Head of caudate nucleus (tissue), 42 donors: ENCODE results near the gene RGMA.
"Not testable (repeated sequence)": the region's sequence is repeated elsewhere in the genome, so short reads cannot be mapped to it uniquely, and the experiment has no call there.

Experiments used
- DNase-seq, 42 donors: peaks; one replicate each; pipeline versions ENCODE4 v3.0.0 to v3.0.0-alpha.2; 2020 to 2021; ENCODE audit warnings: mixed read lengths in 7 of 42
- intact Hi-C: fragments of 100-400 bp; cut with DNase I; formaldehyde crosslinking; loops from one replicate; pipeline ENCODE4 v1.15.0; 2022

Gene RGMA

DNA sequence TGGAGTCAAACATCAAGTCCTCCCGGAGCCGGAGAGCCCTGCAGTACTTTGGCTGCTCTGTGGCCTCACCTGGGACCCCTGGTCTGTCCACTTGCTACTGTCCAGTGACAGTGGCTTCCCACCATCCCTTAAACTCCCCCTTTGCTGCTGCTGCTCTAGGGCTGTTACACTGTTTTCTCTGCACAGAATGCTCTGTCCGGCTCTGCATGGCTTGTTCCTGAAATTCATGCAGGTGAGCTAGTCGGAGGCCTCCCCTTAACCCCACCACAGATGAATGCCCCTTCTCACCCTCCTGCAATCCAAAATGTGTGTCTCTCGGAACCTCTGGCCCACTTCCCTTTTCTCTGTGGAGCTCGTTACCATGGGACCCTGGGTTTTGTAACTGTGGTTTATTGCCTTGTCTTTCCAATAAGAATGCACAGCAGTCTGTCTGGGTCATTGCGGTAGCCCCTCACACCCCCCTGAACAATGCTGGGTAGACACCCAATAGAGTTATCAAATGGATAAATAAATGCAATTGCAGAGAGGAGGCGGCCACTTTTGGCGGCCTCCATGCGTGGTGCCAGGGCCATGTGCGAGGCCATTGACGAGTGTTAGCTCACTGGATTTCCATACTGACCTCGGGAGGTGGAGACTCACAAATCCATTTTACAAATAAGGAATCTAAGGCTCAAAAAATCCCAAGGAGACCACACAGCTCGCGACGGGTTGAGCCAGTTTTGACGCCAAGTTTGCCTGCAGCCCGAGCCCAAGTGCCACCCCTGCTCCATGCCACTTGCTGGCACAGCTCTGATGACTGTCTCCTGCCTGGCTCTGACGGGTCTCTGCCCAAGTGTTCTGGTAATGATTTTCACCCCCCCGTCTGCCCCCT is 48.5 kb downstream of the RGMA start:
- peak in 5 of 42 donors; percentile 7 to 30 (median 15) for DNase-seq
- intact Hi-C loops: no loop called here

DNA sequence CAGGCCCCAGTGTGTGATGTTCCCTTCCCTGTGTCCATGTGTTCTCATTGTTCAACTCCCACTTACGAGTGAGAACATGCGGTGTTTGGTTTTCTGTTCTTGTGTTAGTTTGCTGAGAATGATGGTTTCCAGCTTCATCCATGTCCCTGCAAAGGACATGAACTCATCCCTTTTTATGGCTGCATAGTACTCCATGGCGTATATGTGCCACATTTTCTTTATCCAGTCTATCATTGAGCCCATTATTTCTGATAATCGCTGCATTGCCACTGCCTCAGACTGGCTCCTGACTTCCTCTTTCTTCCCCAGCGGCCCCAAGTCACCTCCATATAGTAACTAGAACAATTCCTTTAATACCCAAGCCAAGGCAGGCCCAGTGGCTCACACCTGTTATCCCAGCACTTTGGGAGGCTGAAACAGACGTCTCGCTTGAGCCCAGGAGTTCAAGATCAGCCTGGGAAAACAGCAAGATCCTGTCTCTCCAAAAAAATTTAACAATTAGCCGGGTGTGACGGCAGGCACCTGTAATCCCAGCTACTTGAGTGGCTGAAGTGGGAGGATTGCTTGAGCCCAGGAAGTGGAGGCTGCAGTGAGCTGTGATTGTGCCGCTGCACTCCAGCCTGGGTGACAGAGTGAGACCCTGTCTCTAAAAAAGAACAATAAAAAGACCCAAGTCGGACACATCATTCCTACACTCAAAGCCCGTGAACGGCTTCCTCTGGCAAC is 49.3 kb downstream of the RGMA start:
- peak in 2 of 42 donors; percentile 3 to 15 for DNase-seq
- intact Hi-C loops: not testable (repeated sequence)

DNA sequence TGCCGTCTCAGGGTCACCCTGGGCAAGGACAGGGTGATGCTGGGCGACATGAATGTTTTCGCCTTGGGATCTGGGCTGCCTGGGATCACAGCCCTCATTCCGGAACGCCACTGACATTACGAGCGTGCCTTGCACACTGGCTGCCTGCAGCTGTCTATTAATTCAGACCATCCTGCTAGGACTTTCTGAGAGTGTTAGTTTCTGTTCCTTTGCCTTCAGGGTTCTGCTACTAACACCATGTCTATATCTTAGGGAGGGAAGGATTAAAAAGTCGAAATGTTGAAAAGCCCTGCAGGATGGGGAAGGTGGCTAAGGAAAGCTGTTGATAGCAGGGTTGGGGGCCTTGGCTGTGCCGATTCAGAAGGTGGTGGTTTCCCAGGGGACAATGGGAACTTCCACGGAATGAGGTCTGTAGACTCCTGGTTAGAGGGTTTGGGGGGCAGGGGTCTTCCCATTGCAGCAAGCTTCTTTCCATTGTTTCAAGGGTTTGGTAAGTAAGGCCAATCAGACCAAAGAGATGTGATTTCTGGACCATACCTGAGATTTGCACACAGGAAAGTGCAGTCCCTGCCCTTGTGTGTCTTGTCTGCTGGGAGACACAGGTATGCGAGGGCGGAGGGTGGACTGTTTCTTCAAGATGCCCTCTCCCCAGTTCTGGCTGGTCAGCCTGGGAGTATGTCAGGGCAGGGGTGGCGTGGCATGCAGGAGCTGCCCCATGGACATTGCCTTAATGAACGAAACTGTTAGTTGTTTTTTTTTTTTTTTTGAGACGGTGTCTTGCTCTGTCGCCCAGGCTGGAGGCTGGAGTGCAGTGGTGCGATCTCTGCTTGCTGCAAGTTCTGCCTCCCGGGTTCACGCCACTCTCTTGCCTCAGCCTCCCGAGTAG is 50.9 kb downstream of the RGMA start:
- peak in 9 of 42 donors; percentile 3 to 31 (median 9) for DNase-seq
- intact Hi-C loops: no loop called here

DNA sequence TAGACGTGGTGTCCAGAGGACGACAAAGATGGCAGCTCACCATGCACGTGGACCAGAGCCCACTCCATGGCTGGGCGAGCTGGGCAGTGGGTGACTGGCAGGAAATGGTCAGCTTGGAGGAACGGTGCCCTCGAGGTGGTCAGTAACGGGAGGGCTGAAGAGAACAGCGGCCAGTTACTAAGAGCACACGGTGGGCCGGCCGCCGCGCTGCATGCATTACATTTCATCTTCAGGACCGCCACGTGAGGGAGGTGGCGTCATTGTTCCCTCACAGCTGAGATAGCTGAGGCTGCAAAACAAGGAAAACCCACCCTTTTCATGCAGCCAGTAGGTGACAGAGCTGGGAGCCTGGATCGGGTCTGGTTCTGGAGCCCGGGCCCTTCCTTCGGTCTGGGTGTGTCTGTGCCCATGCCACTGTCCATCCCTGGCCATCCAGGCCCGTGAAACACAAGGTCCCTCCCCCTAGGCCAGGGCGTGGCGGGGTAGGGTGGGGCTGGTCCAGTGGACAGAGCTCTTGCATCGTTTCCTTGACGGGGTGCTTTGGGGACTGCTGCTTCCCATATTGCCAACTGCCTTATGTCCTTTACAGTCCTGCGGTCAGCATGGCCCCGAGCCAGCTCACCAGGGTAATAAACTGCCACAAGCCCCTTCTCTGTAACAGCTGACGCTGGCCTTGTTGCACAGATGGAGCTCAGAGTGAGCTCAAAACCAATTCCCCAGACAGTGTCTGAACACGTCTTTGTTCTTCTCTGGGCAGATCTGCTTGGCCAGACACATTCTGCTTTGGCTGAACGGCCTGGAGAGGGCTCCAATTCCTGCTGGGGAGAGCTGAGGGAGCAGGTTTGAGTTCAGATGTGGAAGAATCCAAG is 51.8 kb downstream of the RGMA start:
- intact Hi-C loops: no loop called here
- peak in 40 of 42 donors; percentile 25 to 83 (median 63) for DNase-seq

DNA sequence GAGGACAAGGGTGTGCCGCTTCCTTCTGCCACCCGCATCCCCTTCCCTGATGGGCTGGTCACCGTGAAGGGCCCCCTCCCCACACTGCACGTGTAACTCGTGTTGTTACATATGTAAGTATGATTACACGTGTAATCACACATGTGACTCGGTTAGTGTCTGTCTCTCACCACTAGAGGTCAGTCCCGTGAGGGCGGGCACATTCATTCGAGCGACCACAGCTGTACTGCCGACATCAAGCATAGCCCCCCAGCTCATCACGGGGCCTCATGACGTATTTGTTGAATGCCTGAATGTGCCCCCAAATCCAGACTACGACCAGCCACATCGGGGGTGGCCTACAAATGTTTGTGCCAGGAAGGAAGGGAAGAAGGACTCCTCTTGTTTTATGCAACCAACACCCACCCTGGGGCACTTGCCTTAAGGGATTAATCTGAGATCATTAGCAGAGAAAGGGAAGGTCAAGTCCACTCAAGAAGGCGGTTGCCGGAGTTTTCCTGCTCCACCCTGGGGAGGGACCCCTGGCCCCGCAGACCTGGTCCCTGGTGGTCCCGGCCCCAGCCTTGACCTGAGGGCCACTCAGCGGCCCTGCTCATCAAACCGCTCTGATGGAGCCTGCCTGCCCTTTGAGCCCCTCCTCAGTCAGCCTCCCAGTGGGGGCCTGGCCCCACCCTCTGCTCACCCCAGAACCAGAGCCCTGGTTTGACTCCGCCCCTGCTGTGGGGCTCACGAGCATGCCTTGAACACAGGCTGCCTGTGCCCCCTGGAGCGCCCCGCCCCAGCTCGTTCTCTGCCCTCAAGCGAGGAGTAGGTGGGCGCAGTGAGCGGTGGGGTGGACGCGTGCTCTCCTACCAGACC is 52.8 kb downstream of the RGMA start:
- intact Hi-C loops: no loop called here
- DNase-seq: peak in 20 of 42 donors; percentile 8 to 49 (median 30)

DNA sequence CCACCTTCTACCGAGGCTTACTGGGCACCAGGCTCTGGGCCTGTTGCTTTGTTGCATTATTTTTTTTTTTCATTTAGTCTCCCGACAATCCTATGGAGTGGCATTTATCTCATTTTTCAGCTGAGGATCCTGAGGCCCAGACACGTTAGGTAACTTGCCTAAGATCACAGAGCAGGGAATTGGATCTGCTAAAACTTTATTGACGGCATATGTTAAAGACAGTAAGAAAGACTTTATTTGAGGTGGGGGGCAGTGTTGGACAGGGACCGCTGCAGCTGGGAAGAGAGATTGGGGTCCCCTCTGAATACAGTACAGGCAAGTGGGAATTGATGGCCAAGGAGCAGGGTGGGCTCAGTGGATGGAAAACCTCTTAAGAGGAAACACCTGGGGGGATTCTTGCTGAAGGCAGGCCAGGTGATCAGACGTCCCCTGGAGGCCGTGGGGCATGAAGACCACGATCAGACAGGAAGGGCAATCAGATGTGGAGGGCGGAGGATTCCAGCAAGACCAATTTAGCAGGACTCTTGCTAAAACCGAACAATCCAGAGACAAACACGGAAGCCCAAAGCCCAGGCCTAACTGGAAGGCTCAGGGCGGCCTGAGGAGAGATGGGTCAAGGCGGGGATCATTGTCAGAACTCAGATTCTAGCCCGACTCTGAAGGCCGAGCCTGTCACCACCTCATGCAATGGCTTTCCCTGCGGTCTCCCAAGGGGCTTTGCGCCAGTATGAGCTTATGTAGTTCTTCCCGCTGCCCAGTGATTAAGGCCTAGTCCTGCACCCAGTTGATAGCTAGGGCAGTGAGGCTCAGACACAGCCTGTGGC is 53.7 kb downstream of the RGMA start:
- intact Hi-C loops: no loop called here
- DNase-seq: peak in 14 of 42 donors; percentile 2 to 21 (median 6)

DNA sequence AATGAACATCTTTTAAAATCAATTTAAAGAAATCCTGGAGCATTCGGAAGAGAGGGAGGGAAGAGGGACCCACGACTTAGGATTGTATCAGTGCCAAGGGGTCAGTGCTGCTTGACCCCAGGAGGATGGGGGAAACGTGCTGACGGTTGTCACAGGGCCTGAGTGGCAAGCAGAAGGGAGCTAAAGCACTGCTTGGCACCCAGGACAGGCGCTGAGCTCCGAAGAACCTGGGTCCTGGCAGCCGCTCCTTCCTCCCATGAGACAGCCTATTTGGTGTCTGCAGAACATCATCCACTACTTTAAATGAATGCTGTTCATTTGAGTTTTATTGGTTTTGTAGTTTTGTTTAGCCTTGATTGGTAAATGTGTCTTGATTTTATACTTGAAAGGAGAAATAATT is 54.5 kb downstream of the RGMA start:
- intact Hi-C loops: no loop called here
- DNase-seq: peak in 11 of 42 donors; percentile 4 to 26 (median 9)

DNA sequence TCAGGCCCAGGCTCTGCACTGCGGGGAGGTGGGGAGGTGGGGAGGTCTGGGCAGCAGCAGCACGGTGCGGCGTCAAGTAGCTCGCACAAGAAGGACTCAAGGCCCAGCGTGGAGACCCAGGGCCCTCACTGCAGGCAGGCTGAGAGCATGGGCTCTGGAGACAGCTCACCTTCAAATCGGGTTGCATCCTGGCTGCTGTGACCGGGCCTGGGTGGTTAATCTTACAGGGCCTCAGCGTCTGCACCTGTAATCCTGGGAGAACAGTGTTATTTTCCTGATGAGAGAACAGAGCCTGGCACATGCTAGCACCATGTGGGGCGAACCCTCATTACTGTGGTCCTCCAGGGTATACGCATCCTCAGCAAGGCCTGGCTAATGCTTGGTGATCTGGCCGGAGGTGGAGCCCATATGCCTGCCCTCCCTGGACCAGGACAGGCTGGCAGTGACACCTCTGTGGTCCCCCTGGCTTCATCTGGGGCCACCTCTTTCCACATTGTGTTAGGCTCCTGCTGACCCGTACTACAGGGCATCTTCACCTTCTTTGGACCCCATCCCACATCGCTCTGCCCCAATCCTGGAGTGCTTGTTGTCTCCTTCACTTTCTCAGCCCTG is 55.5 kb downstream of the RGMA start:
- peak in 14 of 42 donors; percentile 2 to 32 (median 7) for DNase-seq
- intact Hi-C loops: no loop called here

DNA sequence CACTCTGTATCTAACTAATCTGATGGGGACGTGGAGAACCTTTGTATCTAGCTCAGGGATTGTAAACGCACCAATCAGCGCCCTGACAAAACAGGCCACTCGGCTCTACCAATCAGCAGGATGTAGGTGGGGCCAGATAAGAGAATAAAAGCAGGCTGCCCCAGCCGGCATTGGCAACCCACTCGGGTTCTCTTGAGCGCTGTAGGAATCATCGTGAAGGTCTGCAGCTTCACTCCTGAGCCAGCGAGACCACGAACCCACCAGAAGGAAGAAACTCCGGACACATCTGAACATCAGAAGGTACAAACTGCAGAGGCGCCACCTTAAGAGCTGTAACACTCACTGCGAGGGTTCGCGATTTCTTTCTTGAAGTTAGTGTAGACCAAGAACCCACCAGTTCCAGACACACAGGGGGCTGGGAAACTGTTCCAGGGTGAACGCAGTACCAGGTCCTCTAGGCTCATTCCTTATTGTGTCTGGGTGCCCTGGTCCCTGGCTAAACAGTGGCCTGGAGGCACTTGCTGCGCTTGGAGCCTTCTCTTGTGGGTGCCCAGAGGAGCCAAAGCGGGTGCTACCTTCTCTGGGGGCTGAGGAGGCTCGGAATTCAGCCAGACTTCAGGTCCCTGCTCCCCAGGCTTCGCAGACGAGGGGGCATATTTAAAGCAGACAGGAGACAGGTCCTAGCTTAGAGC is 56.4 kb downstream of the RGMA start:
- intact Hi-C loops: not testable (repeated sequence)
- DNase-seq: peak in 12 of 42 donors; percentile 3 to 25 (median 13)

DNA sequence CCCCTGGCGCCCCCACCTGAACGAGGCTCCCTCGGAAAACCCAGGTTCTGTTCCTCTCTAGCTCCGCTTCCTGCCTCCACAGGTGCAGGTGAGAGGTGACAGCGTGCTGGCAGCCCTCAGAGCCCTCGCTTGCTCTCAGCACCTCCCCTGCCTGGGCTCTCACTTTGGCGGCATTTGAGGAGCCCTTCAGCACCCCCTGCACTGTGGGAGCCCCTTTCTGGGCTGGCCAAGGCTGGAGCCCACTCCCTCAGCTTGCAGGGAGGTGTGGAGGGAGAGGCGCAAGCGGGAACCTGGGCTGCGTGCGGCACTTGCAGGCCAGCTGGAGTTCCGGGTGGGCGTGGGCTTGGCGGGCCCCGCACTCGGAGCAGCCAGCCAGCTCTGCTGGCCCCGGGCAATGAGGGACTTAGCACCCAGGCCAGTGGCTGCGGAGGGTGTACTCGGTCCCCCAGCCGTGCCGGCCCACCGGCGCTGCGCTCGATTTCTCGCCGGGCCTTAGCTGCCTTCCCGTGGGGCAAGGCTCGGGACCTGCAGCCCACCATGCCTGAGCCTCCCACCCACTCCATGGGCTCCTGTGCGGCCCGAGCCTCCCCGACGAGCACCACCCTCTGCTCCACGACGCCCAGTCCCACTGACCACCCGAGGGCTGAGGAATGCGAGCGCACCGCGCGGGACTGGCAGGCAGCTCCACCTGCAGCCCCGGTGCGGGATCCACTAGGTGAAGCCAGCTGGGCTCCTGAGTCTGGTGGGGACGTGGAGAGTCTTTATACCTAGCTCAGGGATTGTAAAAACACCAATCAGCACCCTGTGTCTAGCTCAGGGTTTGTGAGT is 57.2 kb downstream of the RGMA start:
- peak in 15 of 42 donors; percentile 1 to 32 (median 12) for DNase-seq
- intact Hi-C loops: loop anchor here (2.0 kb wide), 1 partner anchor 1089 kb away; no protein-coding TSS in a partner anchor

DNA sequence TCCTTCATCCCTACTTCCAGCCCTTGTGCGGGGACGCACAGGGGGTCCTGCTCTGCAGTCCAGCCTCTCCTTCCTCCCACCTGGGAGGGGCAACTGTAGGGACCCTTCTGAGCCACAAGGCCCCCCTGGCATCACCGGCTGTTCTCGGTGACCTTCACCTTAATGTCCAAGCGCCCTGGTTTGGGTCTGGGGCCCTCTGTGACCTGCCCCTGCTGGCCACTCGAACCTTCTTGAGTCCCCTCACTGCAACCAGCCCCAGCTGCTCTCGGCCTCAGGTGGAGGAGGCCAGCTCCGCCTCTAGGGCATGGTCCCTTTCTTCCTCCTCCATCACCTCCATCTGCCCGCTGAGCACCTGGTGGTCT is 57.9 kb downstream of the RGMA start:
- intact Hi-C loops: loop anchor here (2.0 kb wide), 1 partner anchor 1090 kb away; no protein-coding TSS in a partner anchor
- DNase-seq: peak in 13 of 42 donors; percentile 4 to 34 (median 15)

DNA sequence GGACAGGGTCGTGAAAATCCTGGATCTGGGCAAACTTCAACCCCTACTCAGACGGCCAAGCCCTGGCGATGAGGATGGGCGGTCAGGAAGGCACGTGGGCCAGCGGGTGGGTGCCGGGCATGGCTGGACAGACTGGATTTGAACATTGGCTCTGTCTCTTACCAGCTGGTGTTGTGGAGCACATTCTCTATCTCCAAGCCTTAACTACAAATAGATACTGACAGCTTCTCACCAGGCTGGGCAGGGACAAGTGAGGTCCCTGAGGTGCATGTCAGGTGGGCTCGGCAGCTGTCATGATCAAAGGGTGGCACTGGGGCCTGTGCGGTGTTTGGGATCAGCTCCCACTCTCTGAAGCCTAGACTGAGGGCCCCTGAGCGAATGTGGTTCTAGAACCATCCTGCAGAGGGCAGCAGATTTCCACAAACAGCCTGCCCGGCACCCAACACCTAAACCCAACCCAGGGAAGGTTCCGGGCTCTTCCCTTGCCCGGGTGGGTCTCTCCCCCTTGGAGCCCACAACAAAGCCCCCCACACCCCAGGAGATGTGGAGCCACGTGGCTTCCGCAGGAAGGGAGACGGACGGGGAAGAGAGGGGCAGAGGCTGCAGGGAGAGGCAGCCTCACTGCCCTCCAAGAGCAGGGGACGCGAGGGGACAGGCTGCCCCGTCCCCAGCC is 58.4 kb downstream of the RGMA start:
- DNase-seq: peak; percentile 55 to 91 (median 80)
- intact Hi-C loops: loop anchor here (2.0 kb wide), 1 partner anchor 1090 kb away; no protein-coding TSS in a partner anchor

DNA sequence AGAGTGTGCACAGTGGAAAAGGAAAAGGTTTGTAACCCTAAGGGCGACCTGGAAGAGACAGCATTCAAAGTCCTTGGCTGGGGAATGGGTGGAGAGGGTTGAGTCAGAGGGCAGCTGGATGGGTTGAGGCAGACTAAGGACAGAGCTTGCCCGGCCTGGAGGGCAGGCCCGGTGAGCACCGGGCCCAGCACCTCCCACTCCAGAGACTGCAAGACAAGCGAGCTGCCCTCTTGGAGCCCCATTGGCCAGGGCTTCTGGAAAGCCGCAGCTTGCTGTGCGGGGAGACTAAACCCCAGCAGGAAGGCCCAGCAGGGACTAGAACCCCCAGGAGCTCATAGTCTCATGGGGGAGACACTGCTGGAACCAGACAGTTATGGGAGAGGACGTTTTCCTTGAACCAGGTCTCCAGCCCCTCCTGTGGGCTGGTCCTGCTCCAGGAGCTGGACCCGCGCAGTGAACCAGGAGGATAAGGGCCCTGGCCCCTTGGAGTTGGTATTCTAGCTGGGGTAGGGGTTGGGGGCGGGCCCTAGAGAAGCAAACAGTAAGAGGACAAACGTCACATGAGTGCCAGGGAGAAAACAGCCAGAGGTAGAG is 59.1 kb downstream of the RGMA start:
- intact Hi-C loops: loop anchor here (2.0 to 10.0 kb wide), 2 partner anchors 225 to 1091 kb away; no protein-coding TSS in a partner anchor
- peak in 15 of 42 donors; percentile 8 to 65 (median 24) for DNase-seq
